Amniotic epithelial cell (primary cell): Measurements from ENCODE around the gene ALDH2.
"Not testable (repeated sequence)": the region's sequence is repeated elsewhere in the genome, so short reads cannot be mapped to it uniquely, and the experiment has no call there.

Source experiments
- DNase-seq: peaks from one replicate; pipeline ENCODE4 v3.0.0-alpha.2; 2010; ENCODE audit warnings: low read depth

ALDH2 gene

DNA sequence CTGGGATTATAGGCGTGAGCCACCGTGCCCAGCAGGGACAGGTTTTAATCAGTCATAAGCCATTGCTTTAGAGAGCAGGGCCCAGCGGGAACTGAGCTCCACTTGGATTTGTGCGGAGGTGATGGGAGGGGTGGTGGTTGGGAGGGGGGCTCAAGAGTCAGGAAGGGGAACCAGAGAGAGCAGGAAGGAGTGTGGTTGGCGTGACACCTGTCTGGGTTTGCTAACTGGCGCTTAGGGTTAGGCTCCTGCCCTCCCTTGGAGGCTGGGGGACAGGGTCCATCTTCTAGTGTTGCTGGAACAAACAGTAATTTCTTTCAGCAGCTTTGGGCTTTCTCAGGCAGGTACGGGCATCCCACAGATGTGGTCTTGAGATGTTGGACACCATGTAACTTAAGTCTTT, 7.5 kb upstream of the ALDH2 start:
- DNase-seq = no peak

DNA sequence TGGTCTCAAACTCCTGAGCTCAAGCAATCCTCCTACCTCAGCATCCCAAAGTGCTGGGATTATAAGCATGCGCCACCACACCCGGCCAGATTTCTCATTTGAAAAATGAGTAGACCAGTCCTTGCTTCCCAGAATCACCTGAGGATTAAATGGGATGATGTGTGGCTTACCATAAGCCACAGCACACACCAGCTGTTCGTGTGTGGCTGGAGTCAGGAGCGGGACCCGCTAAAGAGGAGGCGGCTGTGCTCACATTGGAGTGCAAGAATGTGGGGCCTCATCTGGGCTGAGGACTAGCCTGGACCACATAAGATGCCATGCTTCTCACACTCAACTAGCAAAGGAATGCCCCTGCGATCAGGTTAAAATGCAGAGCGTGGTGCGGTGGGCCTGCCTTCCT, 6.7 kb upstream of the ALDH2 start:
- peak; percentile 56 for DNase-seq

DNA sequence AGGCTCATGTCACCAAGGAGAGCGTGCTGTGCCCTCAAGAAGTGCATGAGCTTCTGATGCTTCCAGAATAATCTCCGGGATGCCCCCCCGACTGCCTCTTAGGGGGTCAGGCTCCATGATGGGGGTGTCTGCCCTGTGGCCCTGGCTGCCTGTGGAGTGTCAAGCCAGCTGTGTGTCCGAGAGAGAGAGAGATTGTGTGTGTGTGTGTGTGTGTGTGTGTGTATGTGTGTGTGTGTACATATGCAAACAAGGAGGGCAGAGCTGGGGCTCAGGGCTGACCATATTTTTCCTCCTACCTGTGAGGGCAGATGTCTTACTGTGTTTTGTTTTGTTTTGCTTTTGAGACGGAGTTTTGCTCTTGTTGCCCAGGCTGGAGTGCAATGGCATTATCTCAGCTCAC, 5.6 kb upstream of the ALDH2 start:
- no peak for DNase-seq

DNA sequence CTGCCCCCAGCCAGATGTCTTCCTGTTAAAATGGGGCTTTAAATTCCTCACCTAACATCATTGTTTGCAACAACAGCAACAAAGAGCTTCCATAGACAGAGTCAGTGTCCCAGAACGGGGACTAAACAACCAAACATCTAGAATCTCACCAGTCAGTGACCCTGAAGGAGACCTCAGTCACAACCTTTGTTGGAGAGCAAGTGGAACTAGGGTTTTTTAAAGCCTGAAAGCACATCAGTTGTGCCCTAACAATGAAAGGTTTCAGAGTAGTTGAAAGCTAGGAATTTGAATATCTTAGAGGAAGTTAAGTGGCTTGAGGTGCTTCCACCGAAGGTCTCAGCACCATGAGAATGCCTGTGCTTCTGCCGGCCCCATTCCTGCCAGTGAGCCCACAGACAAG, 5.0 kb upstream of the ALDH2 start:
- no peak for DNase-seq

DNA sequence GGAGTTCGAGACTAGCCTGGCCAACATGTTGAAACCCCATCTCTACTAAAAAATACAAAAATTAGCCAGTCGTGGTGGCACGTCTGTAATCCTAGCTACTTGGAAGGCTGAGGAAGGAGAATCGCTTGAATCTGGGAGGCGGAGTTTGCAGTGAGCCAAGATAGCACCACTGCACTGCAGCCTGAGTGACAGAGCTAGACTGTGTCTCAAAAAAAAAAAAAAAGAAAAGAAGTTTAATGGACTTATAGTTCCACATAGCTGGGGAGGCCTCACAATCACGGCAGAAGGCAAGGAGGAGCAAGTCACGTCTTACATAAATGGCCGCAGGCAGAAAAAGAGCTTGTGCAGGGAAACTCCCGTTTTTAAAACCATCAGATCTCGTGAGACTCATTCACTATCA, 3.2 kb upstream of the ALDH2 start:
- not testable (repeated sequence) for DNase-seq

DNA sequence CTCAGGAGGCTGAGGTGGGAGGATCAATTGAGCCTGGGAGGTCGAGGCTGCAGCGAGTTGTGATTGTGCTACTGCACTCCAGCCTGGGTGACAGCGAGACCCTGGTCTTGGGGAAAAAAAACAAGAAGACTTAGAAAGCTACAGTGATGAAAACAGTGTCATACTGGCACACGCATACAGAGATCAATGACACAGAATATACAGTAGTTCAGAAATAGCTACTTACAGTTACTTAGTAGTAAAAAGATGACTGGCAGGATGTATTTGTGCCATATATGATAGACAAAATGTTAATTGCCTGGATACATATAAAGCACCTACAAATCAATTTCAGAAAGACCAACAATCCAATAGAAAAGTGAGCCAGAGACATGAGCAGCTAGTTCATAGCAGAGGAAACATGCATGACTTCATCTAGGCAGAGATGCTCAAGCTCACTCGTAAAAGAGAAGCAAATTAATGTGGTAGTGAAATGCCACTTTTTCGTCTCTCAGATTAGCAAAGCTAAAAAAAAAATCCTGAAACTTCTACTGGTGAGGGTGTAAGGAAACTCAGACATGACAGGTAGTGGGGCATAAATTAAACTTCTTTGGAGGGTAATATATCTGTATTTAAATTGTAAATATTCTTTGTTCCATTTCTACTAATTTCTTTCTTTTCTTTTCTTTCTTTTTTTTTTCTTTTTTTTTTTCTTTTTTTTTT, 2.5 kb upstream of the ALDH2 start:
- no peak for DNase-seq

DNA sequence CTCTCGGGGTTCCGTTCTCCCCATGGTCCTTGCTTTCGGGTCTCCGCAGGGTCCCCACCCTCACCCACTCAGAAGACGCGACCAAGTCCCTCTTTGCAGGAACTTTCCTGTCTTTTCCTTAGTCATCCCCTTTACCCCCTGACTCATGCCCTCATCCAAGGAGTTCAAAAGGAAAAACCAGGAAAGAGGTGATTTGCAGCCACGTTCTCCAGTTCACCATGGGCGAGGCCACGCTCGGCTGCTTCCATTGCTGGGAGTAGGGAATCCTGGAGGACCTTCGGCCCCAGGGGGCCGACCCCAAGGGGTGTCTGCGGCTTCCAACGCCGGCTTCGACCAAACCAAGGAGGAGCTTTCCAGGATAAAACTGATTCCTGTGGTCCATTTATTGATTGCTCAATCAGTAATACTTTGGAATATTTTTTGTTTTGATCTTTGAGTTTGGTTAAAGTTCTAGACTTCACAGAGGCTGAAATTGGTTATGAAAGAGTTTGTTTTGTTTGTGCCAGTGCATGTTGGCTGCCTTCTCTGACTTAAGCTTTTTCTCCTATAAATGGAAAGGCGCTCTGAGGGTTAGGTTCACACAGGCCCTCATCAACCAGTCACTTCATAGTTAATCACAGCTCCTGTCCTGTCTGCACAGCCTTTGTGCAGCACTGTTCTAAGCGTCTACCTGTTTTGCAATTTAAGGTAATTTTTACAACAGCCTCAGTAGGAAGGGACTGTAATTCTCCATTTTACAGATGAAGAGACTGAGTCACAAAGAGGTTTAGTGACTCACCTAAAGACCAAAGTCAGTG, 827 bp downstream of the ALDH2 start:
- DNase-seq = peak; percentile 43

DNA sequence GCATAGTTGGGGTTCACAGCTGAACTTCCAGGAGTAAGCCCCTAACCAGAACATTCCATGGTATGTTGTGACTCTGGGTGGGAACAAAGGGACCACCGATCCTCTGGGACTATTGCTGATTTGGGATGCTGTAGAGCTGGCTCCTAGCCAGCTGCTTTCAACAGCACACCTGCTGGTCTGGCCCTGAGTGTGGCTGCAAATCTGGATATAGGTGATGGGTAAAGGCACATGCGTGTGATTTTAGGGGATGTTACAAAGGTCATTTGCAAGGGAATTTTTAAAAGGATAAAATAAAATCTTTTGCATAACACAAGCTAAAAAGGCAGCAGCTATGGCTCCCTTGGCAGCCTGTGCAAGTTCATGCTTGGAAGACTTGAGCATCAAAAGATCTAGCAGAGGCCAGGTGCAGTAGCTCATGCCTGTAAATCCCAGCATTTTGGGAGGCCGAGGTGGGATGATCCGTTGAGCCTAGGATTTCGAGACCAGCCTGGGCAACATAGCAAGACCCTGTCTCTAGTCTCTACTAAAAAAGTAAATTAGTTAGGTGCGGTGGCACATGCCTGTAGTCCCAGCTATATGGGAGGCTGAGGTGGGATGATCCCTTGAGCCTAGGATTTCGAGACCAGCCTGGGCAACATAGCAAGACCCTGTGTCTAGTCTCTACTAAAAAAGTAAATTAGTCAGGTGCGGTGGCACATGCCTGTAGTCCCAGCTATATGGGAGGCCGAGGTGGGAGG, 1.6 kb downstream of the ALDH2 start:
- no peak for DNase-seq

DNA sequence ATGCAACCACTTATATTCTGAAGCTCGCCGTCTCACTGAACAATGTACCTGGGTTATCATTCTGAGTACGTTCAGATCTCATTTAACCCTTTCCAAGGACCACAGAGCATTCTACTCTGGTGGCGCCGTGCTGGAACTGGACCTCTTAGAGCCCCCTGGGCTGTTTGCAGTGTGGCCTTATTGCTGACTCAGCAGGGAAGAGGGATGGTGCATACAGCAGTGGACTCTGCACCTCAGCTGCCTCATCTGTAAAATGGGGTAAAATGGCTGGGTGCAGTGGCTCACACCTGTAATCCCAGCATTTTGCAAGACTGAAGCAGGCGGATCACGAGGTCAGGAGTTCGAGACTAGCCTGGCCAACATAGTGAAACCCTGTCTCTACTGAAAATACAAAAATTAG, 2.9 kb downstream of the ALDH2 start:
- no peak for DNase-seq

DNA sequence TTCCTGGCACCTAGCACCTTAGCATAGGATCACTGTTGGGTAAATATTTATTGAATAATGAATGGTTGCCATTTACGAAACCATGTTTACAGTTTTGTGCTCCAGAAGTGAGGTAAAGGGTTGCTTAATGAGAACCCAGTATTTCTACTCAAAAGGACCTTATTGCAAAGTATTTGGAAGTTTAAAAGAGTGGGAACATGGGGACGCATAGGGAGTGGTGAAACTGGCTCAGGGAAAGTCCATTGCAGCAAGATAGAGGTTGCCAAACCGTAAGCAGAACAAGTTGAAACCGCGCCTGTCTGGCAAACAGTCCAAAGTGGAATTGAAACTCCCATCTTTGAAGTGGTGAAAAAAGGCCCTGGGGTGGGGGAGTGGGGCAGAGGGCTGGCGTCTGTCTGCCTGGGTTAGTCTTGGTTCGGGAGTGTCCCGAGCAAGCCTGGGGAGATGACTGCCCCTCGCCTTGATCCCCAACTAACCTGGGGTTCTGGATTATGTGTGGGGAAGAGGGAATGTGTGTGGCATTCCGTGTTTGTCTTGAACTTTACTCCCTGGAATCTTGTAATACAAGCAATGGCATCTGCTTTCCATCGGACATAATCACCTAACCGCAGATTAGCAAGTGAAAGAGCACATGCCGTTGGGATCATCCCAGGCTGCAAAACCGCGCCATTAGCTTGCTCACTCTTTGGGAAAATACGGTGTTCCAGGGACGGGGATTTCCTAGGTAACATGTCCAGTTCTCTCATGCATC, 7.2 kb downstream of the ALDH2 start:
- DNase-seq = peak; percentile 99

DNA sequence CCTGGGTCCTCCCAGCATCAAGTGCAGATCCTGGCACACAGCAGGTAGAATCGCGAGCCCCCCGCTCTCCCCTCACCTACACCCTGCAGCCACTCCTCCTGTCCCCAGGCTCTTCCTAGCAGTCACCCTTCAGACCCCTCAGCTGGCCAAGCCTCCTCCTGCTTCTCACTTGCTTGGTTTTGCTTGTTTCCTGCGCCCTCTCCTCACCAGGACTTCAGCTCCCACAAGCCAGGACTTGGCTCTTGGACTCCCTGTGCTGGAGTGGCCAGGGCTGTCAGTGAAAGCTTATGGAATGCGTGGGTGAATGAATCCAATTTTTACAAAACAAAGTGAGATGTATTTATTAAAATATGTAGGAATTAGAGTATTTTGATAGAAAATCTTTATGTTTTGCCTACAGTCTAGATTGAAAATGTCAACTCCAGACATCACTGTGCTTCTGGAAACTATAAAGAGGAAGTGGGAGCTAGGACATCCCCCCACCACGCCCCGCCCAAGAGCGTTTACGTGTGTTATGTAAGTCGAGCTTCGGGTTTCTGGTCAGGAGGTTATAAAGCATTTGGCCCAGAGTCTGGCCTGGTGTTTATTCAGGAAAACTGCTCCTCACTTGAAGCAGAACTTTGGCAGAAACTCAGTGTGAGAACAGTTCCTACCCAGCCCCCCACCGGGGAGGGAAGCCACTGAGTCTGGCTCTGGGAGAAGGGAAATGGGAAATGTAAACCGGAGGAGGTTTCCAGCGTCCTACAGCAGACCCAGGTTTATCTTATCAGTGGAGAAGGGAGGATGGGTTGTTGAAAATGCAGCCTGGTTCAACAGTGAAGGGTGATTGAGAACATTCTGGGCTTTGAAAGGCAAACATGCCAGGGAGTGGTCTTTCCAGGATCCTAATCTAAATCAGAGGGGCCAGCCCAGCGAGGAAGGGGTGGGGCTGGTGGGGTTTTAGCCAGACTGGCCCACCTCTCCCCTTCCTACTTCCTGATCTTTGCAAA, 8.8 kb downstream of the ALDH2 start:
- DNase-seq = peak; percentile 97

DNA sequence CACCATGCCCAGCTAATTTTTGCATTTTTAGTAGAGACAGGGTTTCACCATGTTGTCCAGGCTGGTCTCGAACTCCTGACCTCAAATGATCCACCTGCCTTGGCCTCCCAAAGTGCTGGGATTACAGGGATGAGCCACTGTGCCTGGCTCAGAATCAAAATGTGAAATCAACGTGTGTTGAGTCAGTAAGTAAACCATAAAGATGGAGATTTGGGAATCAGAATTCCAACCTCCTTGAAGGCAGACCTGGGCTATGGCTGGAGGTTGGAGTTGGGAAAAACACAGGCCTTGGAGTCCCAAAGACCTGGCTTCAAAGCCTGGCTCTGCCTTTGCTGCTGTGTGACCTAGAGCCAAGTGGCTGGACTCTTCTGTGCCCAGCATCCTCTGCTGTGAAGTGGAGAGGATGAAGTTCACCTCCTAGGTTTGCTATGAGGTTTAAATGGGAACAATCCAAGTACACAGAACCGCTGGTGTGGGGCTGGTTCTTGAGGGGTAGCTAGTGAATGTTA, 10.2 kb downstream of the ALDH2 start:
- no peak for DNase-seq

DNA sequence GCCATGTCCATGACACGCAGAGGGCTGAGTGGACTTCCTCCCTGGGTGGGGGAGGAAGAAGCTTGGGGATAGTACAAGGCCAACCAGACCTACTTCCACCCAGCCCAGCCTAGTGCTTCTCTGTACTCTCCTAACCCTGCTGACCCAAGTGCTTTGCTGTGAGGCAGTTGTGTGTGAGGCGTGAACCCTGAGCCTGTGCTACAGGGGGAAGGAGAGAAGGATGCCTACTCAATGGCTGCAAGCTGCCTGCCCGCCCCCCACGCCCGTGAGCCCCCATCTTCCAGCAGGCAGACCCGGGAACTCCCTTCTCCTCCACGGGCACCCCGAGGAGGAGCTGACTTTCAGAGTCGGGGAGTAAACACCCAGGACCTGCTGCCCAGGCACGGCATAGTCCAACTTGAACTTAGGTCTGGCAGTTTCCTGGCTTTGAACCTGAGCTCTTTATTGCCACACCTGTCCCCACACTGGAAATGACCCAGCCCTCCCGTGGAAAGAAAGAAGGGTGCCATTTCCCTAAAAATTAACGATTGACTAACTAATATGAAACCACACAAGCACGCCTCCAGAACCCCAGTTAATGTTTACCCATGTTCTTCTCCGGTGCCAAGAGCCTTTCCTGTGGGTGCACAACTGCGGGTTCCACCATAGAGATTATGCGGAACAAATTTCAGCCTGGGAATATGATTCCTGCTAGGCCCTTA, 10.8 kb downstream of the ALDH2 start:
- no peak for DNase-seq

DNA sequence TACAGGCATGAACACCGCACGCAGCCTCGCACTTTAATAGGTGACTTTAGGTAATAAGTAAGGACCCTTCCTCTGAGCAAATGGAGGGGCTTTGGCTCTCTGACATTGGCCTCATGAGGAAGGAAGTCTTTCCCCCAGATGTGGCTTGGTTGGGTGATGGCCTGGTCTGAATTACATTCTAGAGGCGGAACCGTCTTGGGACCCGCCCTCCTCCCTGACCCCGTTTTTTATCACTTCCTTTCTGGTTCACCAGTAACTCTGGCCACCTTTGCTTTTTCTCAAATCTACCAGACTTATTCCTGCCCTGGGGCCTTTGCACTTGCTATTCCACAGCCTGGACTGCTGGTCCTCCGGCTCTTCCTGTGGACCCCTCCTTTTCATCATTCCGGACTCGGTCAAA, 13.4 kb downstream of the ALDH2 start:
- no peak for DNase-seq

DNA sequence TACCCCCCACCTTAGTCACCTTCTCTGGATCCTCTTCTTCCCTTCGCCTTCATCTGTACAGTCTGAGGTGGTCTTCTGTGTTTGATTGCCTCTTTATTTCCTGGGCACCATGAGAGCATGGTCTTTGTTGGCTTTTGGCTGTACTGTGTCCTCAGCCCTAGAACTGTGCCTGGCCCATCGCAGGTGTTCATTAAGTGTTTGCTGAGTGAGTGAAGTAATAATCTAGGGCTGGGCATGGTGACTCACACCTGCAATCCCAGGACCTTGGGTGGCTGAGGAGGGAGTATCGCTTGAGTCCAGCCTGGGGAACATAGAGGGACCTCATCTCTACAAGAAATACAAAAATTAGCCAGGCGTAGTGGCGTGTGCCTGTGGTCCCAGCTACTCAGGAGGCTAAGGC, 13.9 kb downstream of the ALDH2 start:
- DNase-seq = no peak

DNA sequence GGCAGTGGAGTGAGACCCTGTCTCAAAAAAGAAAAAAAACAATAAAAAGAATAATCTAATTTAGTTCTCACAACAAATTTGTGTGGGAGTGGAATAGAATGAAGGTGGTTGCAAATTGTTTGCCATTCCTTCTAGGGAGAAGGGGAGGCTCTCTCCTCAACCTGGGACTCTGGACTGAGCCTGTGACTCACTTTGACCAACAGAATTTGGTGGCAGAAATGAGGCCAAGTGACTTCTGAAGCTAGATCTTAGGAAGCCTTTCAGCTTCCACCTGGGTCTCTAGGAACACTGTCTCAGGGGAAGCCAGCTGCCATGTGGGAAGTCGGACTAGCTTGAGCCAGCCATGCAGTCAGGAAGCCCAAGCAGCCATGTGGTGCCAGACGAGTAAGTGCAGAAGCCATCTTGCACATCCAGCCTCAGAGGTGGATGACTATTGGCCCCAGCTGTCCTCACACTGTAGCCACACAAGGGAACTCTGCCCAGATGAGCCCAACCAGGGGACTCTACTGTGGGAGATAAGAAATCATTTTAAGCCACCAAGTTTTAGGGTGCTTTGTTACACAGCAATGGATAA, 14.4 kb downstream of the ALDH2 start:
- DNase-seq = no peak

DNA sequence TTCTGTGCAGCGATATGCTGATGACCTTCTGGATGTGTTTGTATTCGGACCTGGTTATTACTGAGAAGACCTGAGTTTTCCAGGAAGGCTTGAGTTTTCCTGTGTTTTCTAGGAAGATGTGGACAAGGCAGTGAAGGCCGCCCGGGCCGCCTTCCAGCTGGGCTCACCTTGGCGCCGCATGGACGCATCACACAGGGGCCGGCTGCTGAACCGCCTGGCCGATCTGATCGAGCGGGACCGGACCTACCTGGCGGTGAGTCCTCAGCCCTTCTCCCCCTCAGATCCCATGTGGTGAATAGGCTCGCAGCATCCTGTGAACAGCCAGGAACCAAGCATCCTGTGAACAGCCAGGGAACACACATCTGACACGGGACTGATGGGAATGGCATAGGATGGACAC, 16.3 kb downstream of the ALDH2 start:
- no peak for DNase-seq

DNA sequence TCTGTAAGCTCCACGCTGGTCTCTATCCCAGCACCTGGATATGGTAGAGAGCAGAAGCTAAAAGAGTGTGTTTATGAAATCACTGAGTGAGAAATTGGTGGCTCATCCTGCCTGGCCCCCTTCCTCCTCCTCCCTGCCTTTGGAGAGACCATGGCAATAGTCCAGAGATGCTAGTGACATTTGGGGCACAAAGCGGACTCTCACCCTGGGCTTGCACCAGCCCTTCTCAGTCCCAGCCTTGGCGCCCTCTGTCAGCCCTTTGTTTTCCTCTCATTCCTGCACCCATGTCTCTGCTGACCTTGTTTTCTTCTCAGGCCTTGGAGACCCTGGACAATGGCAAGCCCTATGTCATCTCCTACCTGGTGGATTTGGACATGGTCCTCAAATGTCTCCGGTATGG, 18.2 kb downstream of the ALDH2 start:
- DNase-seq = no peak

DNA sequence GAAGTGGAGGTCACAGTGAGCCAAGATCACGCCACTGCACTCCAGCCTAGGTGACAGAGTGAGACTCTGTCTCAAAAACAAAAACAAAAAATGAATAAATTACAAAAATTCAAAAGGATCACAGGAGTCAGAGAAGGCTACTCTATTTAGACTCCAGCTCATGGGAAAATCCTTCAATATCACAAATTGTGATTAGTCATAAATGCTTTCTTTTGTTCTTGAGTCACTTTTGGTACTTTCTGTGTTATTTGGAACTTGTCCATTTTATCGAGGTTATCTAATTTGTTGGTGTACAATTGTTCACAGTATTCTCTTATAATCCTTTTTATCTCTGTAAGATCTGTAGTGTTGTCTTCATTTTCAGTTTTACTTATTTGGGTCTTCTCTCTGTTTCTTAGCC, 18.9 kb downstream of the ALDH2 start:
- peak; percentile 47 for DNase-seq

DNA sequence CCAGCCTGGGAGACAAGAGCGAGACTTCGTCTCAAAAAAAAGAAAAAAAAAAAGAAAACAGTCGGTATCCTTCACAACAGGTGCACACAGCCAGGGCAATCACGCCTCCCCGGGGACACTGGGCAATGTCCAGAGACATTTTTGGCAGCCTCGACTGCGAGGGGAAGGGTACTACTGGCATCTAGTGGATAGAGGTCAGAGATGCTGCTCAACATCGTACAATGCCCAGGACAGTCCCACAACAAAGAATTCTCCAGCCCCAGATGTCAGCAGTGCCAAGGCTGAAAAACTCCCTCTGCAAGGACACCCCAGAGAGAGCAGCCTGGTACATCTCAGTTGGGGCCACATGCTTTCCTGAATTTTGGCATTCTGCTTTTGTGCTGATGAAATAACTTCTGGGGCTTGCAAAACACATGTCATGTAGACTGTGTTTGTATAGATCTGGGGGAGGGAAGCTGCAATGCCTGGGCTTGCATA, 21.5 kb downstream of the ALDH2 start:
- DNase-seq = peak; percentile 61
